ENCODE measurements around the gene MAML3.

GRCh38 chr4:139718833-139719232, 435.2 kb downstream of the MAML3 start:
- TF ChIP-seq CTCF (IDR thresholded peaks at IDR 0.05; ENCODE audit: low read depth, low read length) (no peak), EZH2phosphoT487 (IDR thresholded peaks at IDR 0.05; ENCODE audit: low read depth) (no peak)
